Measurements from ENCODE around the gene GPS2. TPM values are rescaled to one million over a fixed set of nuclear protein-coding genes. Genes with fewer than 3 reads are reported as not detected.

Gene GPS2
- total RNA-seq, 6 experiments from 2014 or later: 34.7 to 45.2 (median 40.7) TPM

- Mint-ChIP-seq H3K27ac (no peak overlapping the region), H3K4me3 (no peak overlapping the region), H3K27me3 (ENCODE audit: insufficient read depth) (peaks cover 54% of the 10 kb centered on the region), H3K4me1 (ENCODE audit: low read depth) (no peaks in the 10 kb centered on the region; the same call in 1 of the 2 replicates), H3K9me3 (no peaks in the 10 kb centered on the region), H3K36me3 (ENCODE audit: low read depth) (no peaks in the 10 kb centered on the region)
- no peak for DNase-seq
- TF ChIP-seq CTCF (IDR thresholded peaks at IDR 0.05): no peak
These were observed 29.5 kb downstream of the GPS2 start for GRCh38 chr17:7285679-7286078.

GRCh38 chr17:7284911-7285310 is 30.2 kb downstream of the GPS2 start:
- Mint-ChIP-seq H3K36me3 (ENCODE audit: low read depth) (no peaks in the 10 kb centered on the region), H3K27ac (no peak overlapping the region), H3K27me3 (ENCODE audit: insufficient read depth) (peaks cover 47% of the 10 kb centered on the region), H3K4me1 (ENCODE audit: low read depth) (no peaks in the 10 kb centered on the region; the same call in 1 of the 2 replicates), H3K4me3 (no peak overlapping the region), H3K9me3 (no peaks in the 10 kb centered on the region)
- no peak for TF ChIP-seq CTCF (IDR thresholded peaks at IDR 0.05)
- DNase-seq: no peak

GRCh38 chr17:7283471-7284216 is 31.5 kb downstream of the GPS2 start:
- Mint-ChIP-seq H3K4me1 (ENCODE audit: low read depth) (no peaks in the 10 kb centered on the region; the same call in 1 of the 2 replicates), H3K27ac (no peak overlapping the region), H3K9me3 (no peaks in the 10 kb centered on the region), H3K4me3 (no peak overlapping the region), H3K36me3 (ENCODE audit: low read depth) (no peaks in the 10 kb centered on the region), H3K27me3 (ENCODE audit: insufficient read depth) (peaks cover 41% of the 10 kb centered on the region)
- DNase-seq: no peak
- no peak for TF ChIP-seq CTCF (IDR thresholded peaks at IDR 0.05)

GRCh38 chr17:7282752-7283321 is 32.3 kb downstream of the GPS2 start:
- TF ChIP-seq CTCF (IDR thresholded peaks at IDR 0.05): no peak
- peaks cover 34% of the 10 kb centered on the region for H3K27me3 Mint-ChIP-seq (ENCODE audit: insufficient read depth)
- H3K4me3 Mint-ChIP-seq: no peak overlapping the region; the same call in 1 of the 2 replicates
- no peaks in the 10 kb centered on the region for H3K9me3 Mint-ChIP-seq
- no peak for DNase-seq
- no peaks in the 10 kb centered on the region for H3K36me3 Mint-ChIP-seq (ENCODE audit: low read depth)
- no peak overlapping the region for H3K27ac Mint-ChIP-seq
- no peaks in the 10 kb centered on the region; the same call in 1 of the 2 replicates for H3K4me1 Mint-ChIP-seq (ENCODE audit: low read depth)

GRCh38 chr17:7281953-7282751 is 33.0 kb downstream of the GPS2 start:
- Mint-ChIP-seq H3K36me3 (ENCODE audit: low read depth) (no peaks in the 10 kb centered on the region), H3K27ac (no peak overlapping the region), H3K4me3 (peak overlapping the region; percentile 90), H3K4me1 (ENCODE audit: low read depth) (no peaks in the 10 kb centered on the region; the same call in 1 of the 2 replicates), H3K9me3 (no peaks in the 10 kb centered on the region), H3K27me3 (ENCODE audit: insufficient read depth) (peaks cover 27% of the 10 kb centered on the region)
- DNase-seq: no peak
- TF ChIP-seq CTCF (IDR thresholded peaks at IDR 0.05): no peak

Data from HFFc6 (cell line).